Brain microvascular endothelial cell (primary cell): ENCODE measurements around the gene VAPB.

Source experiments
- DNase-seq: peaks from one replicate; pipeline ENCODE4 v3.0.0-alpha.2; 2020
- H3K27ac ChIP-seq: fragments of 250-450 bp; sonication (Bioruptor Pico); 2 replicates; pipeline ENCODE4 v1.5.1; 2020; ENCODE audit warnings: mild to moderate bottlenecking, moderate library complexity
- H3K27me3 ChIP-seq: fragments of 250-450 bp; sonication (Bioruptor Pico); replicated peaks from 2 replicates; pipeline ENCODE4 v1.5.1; 2020; ENCODE audit warnings: mild to moderate bottlenecking
- H3K36me3 ChIP-seq: fragments of 250-450 bp; sonication (Bioruptor Pico); replicated peaks from 2 replicates; pipeline ENCODE4 v1.5.1; 2020; ENCODE audit warnings: mild to moderate bottlenecking
- H3K4me3 ChIP-seq: 2 replicates; pipeline ENCODE4 v1.5.1; 2011; ENCODE audit warnings: low read depth, mild to moderate bottlenecking, control low read depth, low read length, moderate library complexity
- in situ Hi-C: cut with HindIII; loops from 2 replicates; pipeline ENCODE4 v1.10.0; 2017; ENCODE audit warnings: low sequenced_read_pairs, low pct_ligation_motif_present
- TF ChIP-seq, protein P1 (sequence below): IDR thresholded peaks from 2 replicates; pipeline ENCODE4 v1.5.1; 2011; ENCODE audit warnings: low read depth, mild to moderate bottlenecking, moderate library complexity, low read length, control low read depth, inconsistent platforms; ENCODE audit errors: missing control alignments

Gene VAPB

DNA sequence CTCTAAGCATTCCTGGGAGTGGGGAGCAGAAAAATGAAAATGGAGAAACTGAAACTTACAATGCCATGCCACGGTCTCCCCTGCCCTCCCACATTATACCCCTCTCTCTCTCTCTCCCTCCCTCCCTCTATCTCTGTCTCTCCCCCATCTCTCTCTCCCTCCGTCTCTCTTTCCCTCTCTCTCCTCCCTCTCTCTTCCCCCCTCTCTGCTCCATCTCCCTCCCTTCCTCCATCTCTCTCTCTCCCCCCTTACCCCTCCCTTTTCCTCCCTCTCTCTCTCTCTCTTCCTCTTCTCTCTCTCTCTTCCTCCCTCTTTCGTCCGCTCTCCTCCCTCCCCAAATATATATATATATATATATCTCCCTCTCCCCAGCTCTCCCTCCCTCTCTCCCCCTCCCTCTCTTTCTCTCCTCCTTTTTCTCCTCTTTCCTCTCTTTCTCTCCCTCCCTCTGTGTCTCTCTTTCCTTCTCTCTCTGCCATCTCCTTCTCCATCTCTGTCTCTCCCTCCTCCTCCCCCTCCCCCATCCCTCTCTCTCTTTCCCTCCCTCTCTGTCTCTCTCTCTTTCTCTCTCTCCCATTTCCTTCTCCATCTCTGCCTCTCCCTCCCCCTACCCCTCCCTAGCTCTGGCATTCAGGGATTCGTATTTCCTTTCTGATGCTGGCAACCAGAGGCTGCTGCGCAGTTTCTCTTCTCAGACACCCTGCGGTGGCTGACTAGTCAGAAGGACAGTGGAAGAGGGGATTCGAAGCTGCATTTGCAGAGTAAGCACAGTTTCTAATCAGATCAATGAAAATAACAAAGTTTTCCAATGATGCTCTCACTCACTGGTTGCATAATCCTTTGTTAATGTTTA lies 13.9 kb upstream of the VAPB start:
- peak; percentile 64 for DNase-seq
- Histone ChIP-seq H3K36me3 (no peaks in the 10 kb centered on the region), H3K4me3 (no peak overlapping the region), H3K27me3 (no peaks in the 10 kb centered on the region), H3K27ac (no peak overlapping the region)
- in situ Hi-C loops, result no loop called here
- TF ChIP-seq, protein P1, sequence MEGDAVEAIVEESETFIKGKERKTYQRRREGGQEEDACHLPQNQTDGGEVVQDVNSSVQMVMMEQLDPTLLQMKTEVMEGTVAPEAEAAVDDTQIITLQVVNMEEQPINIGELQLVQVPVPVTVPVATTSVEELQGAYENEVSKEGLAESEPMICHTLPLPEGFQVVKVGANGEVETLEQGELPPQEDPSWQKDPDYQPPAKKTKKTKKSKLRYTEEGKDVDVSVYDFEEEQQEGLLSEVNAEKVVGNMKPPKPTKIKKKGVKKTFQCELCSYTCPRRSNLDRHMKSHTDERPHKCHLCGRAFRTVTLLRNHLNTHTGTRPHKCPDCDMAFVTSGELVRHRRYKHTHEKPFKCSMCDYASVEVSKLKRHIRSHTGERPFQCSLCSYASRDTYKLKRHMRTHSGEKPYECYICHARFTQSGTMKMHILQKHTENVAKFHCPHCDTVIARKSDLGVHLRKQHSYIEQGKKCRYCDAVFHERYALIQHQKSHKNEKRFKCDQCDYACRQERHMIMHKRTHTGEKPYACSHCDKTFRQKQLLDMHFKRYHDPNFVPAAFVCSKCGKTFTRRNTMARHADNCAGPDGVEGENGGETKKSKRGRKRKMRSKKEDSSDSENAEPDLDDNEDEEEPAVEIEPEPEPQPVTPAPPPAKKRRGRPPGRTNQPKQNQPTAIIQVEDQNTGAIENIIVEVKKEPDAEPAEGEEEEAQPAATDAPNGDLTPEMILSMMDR, result no peak

DNA sequence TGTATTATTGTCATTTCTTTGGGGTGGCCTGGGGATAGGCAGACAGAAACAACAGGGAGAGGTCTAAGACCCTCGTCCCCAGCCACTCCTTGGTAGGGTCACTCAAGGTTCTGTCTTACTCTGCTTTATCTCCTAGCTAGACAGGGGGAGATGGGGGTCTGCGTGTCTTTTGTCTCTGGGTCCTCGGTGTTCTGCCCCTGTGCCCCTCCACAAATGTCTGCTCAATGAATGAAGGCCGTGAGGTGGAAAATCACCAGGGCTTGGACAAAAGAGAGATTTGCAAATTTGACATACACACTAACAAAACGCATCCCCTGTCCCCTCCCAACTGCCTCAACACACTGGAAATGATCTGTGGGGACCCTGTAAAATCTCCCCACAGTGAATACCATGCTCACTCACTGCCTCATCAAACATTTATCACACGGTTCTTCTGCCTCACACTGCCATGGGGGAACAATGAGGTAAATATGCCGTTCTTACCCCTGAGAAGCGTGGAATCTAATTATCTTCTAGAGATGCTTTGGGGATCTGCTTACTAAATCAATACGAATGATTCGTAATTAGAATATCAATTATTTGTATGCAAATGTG lies 13.2 kb upstream of the VAPB start:
- Histone ChIP-seq H3K27ac (no peak overlapping the region), H3K4me3 (no peak overlapping the region), H3K36me3 (no peaks in the 10 kb centered on the region), H3K27me3 (no peaks in the 10 kb centered on the region)
- TF ChIP-seq, protein P1, result no peak
- no peak for DNase-seq
- in situ Hi-C loops, result no loop called here

DNA sequence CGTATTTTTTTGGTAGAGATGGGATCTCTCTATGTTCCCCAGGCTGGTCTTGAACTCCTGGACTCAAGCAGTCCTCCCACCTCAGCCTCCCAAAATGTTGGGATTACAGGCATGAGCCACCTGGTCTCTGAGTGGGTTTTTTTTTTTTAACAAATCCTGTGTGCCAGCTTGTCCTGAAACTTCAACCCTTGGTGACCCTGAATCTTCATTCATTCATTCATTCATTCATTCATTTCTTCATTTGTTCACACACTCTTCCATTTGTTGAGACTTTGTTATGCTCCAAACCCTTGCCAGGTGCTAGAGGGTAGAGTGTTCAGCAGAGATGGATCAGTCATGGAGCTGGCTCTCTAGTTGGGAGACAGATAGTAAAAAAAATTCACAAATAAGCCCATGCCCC lies 12.0 kb upstream of the VAPB start:
- Histone ChIP-seq H3K36me3 (no peaks in the 10 kb centered on the region), H3K27ac (no peak overlapping the region), H3K4me3 (no peak overlapping the region), H3K27me3 (no peaks in the 10 kb centered on the region)
- in situ Hi-C loops, result no loop called here
- no peak for DNase-seq
- TF ChIP-seq, protein P1, result no peak

DNA sequence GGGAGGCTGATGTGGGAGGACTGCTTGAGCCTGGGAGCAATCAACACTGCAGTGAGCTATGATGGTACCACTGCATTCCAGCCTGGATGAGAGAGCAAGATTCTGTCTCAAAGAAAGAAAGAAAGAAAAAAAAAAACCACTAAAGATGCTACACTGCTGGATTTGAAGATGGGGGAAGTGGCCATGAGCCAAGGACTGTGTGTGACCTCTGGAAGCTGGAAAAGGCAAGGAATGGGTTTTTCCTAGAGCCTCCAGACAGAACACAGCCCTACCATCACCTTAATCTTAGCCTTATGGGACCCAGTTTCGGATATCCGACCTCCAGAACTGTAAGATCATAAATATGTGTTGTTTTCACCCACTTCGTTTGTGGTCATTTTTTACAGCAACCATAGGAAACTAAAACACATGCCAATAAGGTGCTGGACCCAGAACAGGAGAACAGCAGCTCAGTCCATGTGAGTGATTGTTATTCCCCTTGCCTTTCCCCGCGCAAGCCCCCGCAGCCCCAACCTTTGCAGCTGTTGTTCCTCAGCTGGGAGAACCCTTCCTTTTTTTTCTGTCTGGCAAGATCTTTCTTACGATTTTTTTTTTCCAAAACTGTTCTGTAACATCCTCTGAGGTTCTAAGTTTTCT lies 11.1 kb upstream of the VAPB start:
- TF ChIP-seq, protein P1, result no peak
- no peak for DNase-seq
- in situ Hi-C loops, result no loop called here
- H3K27me3 ChIP-seq, result no peaks in the 10 kb centered on the region
- no peak overlapping the region for H3K27ac ChIP-seq
- H3K36me3 ChIP-seq, result no peaks in the 10 kb centered on the region
- no peak overlapping the region for H3K4me3 ChIP-seq

DNA sequence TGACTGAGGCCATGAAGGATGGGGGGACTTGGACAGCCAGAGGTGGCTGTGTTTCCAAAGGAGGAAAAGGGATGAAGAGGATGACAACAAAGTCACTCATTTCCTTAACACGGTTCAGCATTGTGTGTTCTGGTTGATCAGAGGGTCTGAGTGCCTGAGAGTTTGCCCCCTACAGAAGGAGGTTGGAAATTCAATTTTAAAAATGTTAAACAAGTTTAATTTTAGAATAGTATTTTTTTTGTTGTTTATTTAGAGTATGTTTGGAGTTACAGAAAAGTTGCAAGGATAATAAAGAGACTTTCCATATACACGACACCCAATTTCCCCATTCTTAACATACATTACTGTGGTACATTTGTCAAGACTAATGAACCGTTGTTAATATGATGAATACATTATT lies 10.3 kb upstream of the VAPB start:
- no peak for DNase-seq
- no peak overlapping the region for H3K4me3 ChIP-seq
- in situ Hi-C loops, result no loop called here
- H3K27me3 ChIP-seq, result no peaks in the 10 kb centered on the region
- H3K36me3 ChIP-seq, result no peaks in the 10 kb centered on the region
- TF ChIP-seq, protein P1, result peak; percentile 42
- no peak overlapping the region for H3K27ac ChIP-seq
